Adrenal gland (tissue), 5 donors: Measurements from ENCODE around the gene COMT.

Experiments
- POLR2A ChIP-seq, 2 donors: fragments of 450-650 bp; IDR thresholded peaks; one replicate each; pipeline ENCODE4 v1.6.1; 2017; ENCODE audit warnings: antibody characterized with exemption in 2 of 2, mild to moderate bottlenecking in 2 of 2, moderate library complexity in 1 of 2
- TF ChIP-seq, protein P1 (sequence below), 6 experiments: fragments of 450-650 bp in 4 of 6; fragments of 200-600 bp in 2 of 6; sonication (generic) in 1 of 6; IDR thresholded peaks; 1 replicate in 5 of 6; 2 replicates in 1 of 6; pipeline versions ENCODE4 v1.5.1 to v1.8.0; 2016 to 2021; ENCODE audit warnings: antibody characterized with exemption in 6 of 6, mild to moderate bottlenecking in 2 of 6, moderate library complexity in 1 of 6
- donor health status: DM: no; HTN: no; CAD: no.

DNA sequence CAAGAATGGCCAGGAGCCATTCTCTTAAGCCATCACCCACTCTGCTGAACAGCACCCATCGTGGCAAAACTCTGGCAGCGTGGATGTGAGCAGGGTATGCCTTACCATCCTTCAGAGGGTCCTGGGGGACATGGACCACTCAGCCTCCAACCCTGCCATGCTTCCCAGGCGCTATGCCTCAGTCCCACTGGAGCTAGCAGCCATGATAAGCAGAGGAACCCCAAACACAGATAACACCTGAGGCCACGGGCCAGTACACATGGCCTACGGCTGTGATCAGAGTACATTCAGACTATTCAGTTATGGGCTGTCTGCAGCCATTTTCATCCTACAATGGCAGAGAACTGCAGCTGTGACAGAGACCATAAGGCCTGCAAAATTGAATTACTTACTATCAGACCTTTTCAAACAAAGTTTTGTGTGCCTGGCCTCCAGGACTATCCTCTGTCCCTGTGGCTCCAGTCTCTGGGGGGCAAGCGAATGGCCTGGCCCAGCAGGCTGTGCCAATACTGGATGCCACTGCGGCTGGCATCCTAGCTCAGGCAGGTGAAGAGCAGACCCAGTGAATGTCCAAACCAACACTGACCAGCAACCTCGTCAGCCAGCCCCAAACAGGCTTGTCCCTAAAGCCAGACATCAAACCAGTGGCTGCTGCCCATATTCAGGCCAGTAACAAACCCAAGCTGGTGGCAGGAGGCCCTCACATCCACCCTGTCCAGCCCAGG, 68.2 kb downstream of the COMT start:
- TF ChIP-seq, protein P1, sequence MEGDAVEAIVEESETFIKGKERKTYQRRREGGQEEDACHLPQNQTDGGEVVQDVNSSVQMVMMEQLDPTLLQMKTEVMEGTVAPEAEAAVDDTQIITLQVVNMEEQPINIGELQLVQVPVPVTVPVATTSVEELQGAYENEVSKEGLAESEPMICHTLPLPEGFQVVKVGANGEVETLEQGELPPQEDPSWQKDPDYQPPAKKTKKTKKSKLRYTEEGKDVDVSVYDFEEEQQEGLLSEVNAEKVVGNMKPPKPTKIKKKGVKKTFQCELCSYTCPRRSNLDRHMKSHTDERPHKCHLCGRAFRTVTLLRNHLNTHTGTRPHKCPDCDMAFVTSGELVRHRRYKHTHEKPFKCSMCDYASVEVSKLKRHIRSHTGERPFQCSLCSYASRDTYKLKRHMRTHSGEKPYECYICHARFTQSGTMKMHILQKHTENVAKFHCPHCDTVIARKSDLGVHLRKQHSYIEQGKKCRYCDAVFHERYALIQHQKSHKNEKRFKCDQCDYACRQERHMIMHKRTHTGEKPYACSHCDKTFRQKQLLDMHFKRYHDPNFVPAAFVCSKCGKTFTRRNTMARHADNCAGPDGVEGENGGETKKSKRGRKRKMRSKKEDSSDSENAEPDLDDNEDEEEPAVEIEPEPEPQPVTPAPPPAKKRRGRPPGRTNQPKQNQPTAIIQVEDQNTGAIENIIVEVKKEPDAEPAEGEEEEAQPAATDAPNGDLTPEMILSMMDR (IDR thresholded peaks at IDR 0.05), result no peak
- TF ChIP-seq POLR2A (IDR thresholded peaks at IDR 0.05), result no peak
